Germinal center (tissue), 1 donor: ENCODE results near the gene VSIG4.
"Not testable (repeated sequence)": the region's sequence is repeated elsewhere in the genome, so short reads cannot be mapped to it uniquely, and the experiment has no call there.

Experiments
- DNase-seq: peaks from one replicate; pipeline ENCODE4 v3.0.0; 2012; ENCODE audit warnings: mixed read lengths, low spot score

Gene VSIG4

GRCh38 chrX:65977161-65977560 lies 62.7 kb downstream of the VSIG4 start:
- DNase-seq: not testable (repeated sequence)

GRCh38 chrX:65976161-65976560 lies 63.7 kb downstream of the VSIG4 start:
- no peak for DNase-seq

GRCh38 chrX:65975161-65975751 lies 64.6 kb downstream of the VSIG4 start:
- not testable (repeated sequence) for DNase-seq
